OCI-LY3 (cell line): Measurements from ENCODE around the gene KLHL42.

Source experiments
- H2AFZ ChIP-seq: fragments of 200-600, 300-600 bp; shearing (Covaris generic); 2 replicates; pipeline ENCODE4 v1.6.0; 2014; ENCODE audit warnings: antibody characterized with exemption, low read depth, low read length
- H3K27ac ChIP-seq: fragments of 200-600, 300-600 bp; sonication (generic); 2 replicates; pipeline ENCODE4 v1.5.1; 2014; ENCODE audit warnings: mild to moderate bottlenecking, low read length, moderate library complexity, mixed read lengths
- H3K27me3 ChIP-seq: fragments of 200-600, 300-600 bp; sonication (generic); 2 replicates; pipeline ENCODE4 v1.6.1; 2014; ENCODE audit warnings: low read depth, low read length, mixed read lengths
- H3K36me3 ChIP-seq: fragments of 200-600, 300-600 bp; sonication (generic); replicated peaks from 2 replicates; pipeline ENCODE3; 2014; ENCODE audit warnings: low read depth, low read length, mixed read lengths
- H3K4me1 ChIP-seq: fragments of 300-600, 200-600 bp; sonication (generic); 2 replicates; pipeline ENCODE4 v1.6.1; 2014; ENCODE audit warnings: low read length, mixed read lengths
- H3K4me2 ChIP-seq: fragments of 200-600, 300-600 bp; sonication (generic); 2 replicates; pipeline ENCODE4 v1.6.1; 2014; ENCODE audit warnings: low read length, mixed read lengths
- H3K4me3 ChIP-seq: fragments of 300-600, 200-600 bp; sonication (generic); 2 replicates; pipeline ENCODE4 v1.5.1; 2014; ENCODE audit warnings: antibody characterized with exemption, mild to moderate bottlenecking, low read length, moderate library complexity
- H3K79me2 ChIP-seq: fragments of 300-600, 200-600 bp; shearing (Covaris generic); 2 replicates; pipeline ENCODE4 v1.6.1; 2014; ENCODE audit warnings: mild to moderate bottlenecking, low read length, mixed read lengths
- H3K9ac ChIP-seq: fragments of 300-600, 200-600 bp; shearing (Covaris generic); 2 replicates; pipeline ENCODE4 v1.6.0; 2014; ENCODE audit warnings: mild to moderate bottlenecking, low read length, moderate library complexity
- H3K9me3 ChIP-seq: fragments of 200-600, 300-600 bp; shearing (Covaris generic); 2 replicates; pipeline ENCODE4 v1.6.1; 2014; ENCODE audit warnings: low read length, mixed read lengths; ENCODE audit not compliant: insufficient read depth
- H4K20me1 ChIP-seq: fragments of 200-600, 300-600 bp; sonication (generic); 2 replicates; pipeline ENCODE4 v1.6.1; 2016; ENCODE audit warnings: low read length, mixed read lengths; ENCODE audit not compliant: insufficient read depth
- EZH2phosphoT487 ChIP-seq: fragments of 200-600 bp; shearing (Covaris generic); IDR thresholded peaks from 2 replicates; pipeline ENCODE4 v1.6.1; 2018; ENCODE audit warnings: antibody characterized with exemption, mixed run types, low read depth
- TF ChIP-seq, protein P1 (sequence below): fragments of 200-600, 300-600 bp; sonication (generic); IDR thresholded peaks from 2 replicates; pipeline ENCODE4 v1.5.1; 2014; ENCODE audit warnings: antibody characterized with exemption, low read length, low read depth

Gene KLHL42

DNA sequence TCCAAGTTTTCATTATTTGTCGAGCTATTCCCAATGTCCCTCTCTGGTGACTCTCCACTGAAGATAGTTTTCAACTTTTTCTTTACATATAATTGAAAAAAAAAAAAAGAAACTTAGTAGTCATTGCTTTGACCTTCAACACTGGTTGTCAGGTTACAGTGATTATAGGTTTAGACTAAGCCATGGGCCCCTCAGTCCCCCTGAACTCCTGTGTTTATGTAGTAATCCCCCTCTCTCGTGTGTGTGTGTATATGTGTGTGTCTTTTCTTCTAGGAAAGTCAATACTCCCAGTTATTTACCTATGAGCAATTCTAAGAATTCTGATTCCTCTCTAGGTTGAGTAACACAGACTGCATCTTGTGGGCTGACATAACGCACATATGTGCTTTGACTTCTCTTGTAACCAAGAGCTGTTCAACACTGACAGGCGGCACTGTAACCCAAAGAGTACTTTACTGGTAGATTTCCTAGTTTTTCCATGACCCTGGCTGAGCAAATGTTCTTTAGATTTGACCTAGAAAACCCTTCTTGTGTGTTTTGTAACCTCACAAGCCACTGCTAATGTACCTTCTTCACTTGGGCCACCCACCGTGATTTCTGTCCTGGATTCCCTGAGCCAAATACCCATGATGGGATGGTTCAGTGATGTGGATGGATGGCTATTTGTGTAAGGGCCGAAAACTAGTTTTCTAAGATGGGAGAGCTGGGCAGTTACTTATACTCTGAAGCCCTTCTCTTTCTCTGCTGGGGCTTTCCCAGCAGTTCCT is 15.0 kb downstream of the KLHL42 start:
- Histone ChIP-seq H3K4me3 (no peak overlapping the region), H3K27me3 (no peaks in the 10 kb centered on the region), H3K4me1 (no peaks in the 10 kb centered on the region), H3K9ac (no peak overlapping the region), H3K36me3 (peaks cover 46% of the 10 kb centered on the region), H3K27ac (no peak overlapping the region), H4K20me1 (no peaks in the 10 kb centered on the region), H2AFZ (no peak overlapping the region), H3K4me2 (no peak overlapping the region), H3K79me2 (0 out of 2 replicates have a peak, but pooled peaks cover 3% of the 10 kb centered on the region), H3K9me3 (no peaks in the 10 kb centered on the region)
- TF ChIP-seq, protein P1, sequence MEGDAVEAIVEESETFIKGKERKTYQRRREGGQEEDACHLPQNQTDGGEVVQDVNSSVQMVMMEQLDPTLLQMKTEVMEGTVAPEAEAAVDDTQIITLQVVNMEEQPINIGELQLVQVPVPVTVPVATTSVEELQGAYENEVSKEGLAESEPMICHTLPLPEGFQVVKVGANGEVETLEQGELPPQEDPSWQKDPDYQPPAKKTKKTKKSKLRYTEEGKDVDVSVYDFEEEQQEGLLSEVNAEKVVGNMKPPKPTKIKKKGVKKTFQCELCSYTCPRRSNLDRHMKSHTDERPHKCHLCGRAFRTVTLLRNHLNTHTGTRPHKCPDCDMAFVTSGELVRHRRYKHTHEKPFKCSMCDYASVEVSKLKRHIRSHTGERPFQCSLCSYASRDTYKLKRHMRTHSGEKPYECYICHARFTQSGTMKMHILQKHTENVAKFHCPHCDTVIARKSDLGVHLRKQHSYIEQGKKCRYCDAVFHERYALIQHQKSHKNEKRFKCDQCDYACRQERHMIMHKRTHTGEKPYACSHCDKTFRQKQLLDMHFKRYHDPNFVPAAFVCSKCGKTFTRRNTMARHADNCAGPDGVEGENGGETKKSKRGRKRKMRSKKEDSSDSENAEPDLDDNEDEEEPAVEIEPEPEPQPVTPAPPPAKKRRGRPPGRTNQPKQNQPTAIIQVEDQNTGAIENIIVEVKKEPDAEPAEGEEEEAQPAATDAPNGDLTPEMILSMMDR, result no peak
- TF ChIP-seq EZH2phosphoT487, result no peak

- TF ChIP-seq, protein P1, result no peak
- no peak for TF ChIP-seq EZH2phosphoT487
Measured at GRCh38 chr12:27796128-27796527, 16.1 kb downstream of the KLHL42 start.

DNA sequence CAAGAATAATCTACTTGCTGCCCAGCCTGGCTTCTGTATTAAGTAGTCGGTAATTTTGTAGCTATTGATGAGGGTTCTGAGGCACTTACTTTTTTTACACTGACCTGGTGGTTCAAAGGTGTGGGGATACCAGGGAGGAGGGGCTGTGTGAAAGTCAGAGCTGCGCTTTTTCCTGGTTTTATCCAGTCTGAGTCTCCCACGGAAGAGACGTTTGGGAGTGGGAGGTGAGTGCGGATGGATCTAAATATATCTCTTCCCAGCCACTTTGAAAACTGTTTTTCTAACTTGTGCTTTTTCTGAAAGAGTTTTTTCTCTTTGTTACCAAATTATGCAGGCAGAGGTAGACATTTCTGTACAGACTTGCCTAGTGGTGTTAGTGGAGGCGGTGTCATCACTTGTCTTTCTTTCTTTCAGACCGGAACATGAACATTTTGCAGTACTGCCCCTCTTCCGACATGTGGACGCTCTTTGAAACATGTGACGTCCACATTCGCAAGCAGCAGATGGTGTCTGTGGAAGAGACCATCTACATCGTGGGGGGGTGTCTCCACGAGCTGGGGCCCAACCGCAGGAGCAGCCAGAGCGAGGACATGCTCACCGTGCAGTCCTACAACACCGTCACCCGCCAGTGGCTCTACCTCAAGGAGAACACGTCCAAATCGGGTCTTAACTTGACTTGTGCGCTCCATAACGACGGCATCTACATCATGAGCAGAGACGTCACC is 17.4 kb downstream of the KLHL42 start:
- Histone ChIP-seq H3K27me3 (no peaks in the 10 kb centered on the region), H3K9ac (no peak overlapping the region), H3K4me1 (no peaks in the 10 kb centered on the region), H3K79me2 (no peaks in the 10 kb centered on the region), H4K20me1 (no peaks in the 10 kb centered on the region), H2AFZ (no peak overlapping the region), H3K4me2 (no peak overlapping the region), H3K36me3 (peaks cover 45% of the 10 kb centered on the region), H3K9me3 (no peaks in the 10 kb centered on the region), H3K4me3 (no peak overlapping the region), H3K27ac (no peak overlapping the region)
- no peak for TF ChIP-seq EZH2phosphoT487
- TF ChIP-seq, protein P1, result no peak

More at GRCh38 chr12:27796128-27796527, 16.1 kb downstream of the KLHL42 start:
- no peaks in the 10 kb centered on the region for H3K79me2 ChIP-seq
- no peak overlapping the region for H2AFZ ChIP-seq
- H3K4me1 ChIP-seq, result no peaks in the 10 kb centered on the region
- peaks cover 47% of the 10 kb centered on the region for H3K36me3 ChIP-seq
- no peaks in the 10 kb centered on the region for H3K27me3 ChIP-seq
- no peak overlapping the region for H3K27ac ChIP-seq
- H3K4me2 ChIP-seq, result no peak overlapping the region
- no peaks in the 10 kb centered on the region for H4K20me1 ChIP-seq
- H3K4me3 ChIP-seq, result no peak overlapping the region
- H3K9me3 ChIP-seq, result no peaks in the 10 kb centered on the region
- H3K9ac ChIP-seq, result no peak overlapping the region

DNA sequence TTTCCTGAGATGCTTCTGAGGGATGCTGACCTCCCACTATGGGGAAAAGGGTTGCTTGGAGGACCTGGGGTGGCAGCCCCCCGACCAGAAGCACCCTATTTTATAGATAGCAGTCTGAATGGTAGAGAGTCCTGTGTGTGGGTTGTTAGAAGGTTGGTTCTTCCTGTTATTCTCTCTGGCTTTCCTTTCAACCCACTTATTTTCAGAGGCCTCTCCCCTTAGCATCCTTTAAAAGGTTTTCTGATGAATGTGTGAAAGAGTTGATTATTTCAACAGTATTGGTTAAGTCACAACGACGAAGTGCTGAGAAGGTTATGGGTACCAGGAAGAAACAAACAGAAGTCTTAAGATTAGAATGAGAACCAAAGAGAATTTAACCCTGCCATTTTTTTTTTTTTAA is 20.8 kb downstream of the KLHL42 start:
- no peaks in the 10 kb centered on the region for H3K9me3 ChIP-seq
- H2AFZ ChIP-seq, result no peak overlapping the region
- peaks cover 31% of the 10 kb centered on the region for H3K36me3 ChIP-seq
- H4K20me1 ChIP-seq, result no peaks in the 10 kb centered on the region
- no peaks in the 10 kb centered on the region for H3K79me2 ChIP-seq
- H3K27me3 ChIP-seq, result no peaks in the 10 kb centered on the region
- H3K4me3 ChIP-seq, result no peak overlapping the region
- no peak overlapping the region for H3K4me2 ChIP-seq
- H3K9ac ChIP-seq, result no peak overlapping the region
- H3K27ac ChIP-seq, result no peak overlapping the region
- H3K4me1 ChIP-seq, result no peaks in the 10 kb centered on the region
- TF ChIP-seq, protein P1, result no peak
- no peak for TF ChIP-seq EZH2phosphoT487
